ENCODE results near the gene SNRPD2.

- TF ChIP-seq EP300 (IDR thresholded peaks at IDR 0.05; ENCODE audit: borderline replicate concordance in 1 of 2, low read depth in 2 of 2, low read length in 2 of 2) (no peak), CTCF (IDR thresholded peaks at IDR 0.05; ENCODE audit: control extremely low read depth in 1 of 3, insufficient read depth in 1 of 3, low read depth in 1 of 3, low read length in 3 of 3) (peak; percentile 80 to 84 (median 84)), JUND (IDR thresholded peaks at IDR 0.05; ENCODE audit: low read length) (0 out of 2 replicates have a peak, but pooled peaks have one; percentile 34)
These were observed 1.5 kb upstream of the SNRPD2 start for GRCh38 chr19:45693106-45693788.

Measured in H1 (cell line).